Breast epithelium (tissue), 4 donors: ENCODE data around the gene SHROOM2. TPM values are rescaled to one million over a fixed set of nuclear protein-coding genes. Genes with fewer than 3 reads are reported as not detected.

Experiments
- DNase-seq, 2 donors: peaks; one replicate each; pipeline ENCODE4 v3.0.0-alpha.2; 2019; ENCODE audit warnings: low spot score in 2 of 2
- H3K27ac ChIP-seq, 2 donors: fragments of 200-600 bp; sonication (generic) in 1 of 2; one replicate each; pipeline ENCODE4 v1.5.1; 2016 to 2019; ENCODE audit warnings: mild to moderate bottlenecking in 1 of 2
- H3K27me3 ChIP-seq, 2 donors: fragments of 200-600 bp; sonication (generic) in 1 of 2; one replicate each; pipeline versions ENCODE4 v1.5.1 to v1.6.0; 2017 to 2019; ENCODE audit warnings: control low read depth in 1 of 2, mild to moderate bottlenecking in 1 of 2
- H3K36me3 ChIP-seq: fragments of 200-600 bp; one replicate; pipeline ENCODE4 v1.5.1; 2019
- H3K4me1 ChIP-seq, 2 donors: fragments of 200-600 bp; sonication (generic); one replicate each; pipeline ENCODE4 v1.5.1; 2016 to 2019; ENCODE audit warnings: control low read depth in 1 of 2
- H3K4me3 ChIP-seq, 3 donors: fragments of 200-600 bp; sonication (generic); 1 replicate in 2 of 3; 2 replicates in 1 of 3; pipeline ENCODE4 v1.5.1; 2016 to 2019; ENCODE audit warnings: mild to moderate bottlenecking in 3 of 3, moderate library complexity in 2 of 3
- H3K9me3 ChIP-seq, 2 donors: fragments of 200-600 bp; sonication (generic) in 1 of 2; one replicate each; pipeline ENCODE4 v1.5.1; 2016 to 2019; ENCODE audit warnings: control low read depth in 1 of 2
- CTCF ChIP-seq, 3 donors: fragments of 450-650 bp; IDR thresholded peaks; one replicate each; pipeline ENCODE4 v1.5.1; 2016 to 2017; ENCODE audit warnings: antibody characterized with exemption in 3 of 3, mild to moderate bottlenecking in 3 of 3, moderate library complexity in 3 of 3
- POLR2A ChIP-seq: fragments of 450-650 bp; IDR thresholded peaks from one replicate; pipeline ENCODE4 v1.6.1; 2016; ENCODE audit warnings: antibody characterized with exemption, mild to moderate bottlenecking, moderate library complexity
- POLR2AphosphoS5 ChIP-seq, 3 donors: sonication (generic); formaldehyde crosslinking; IDR thresholded peaks; one replicate each; pipeline ENCODE4 v1.6.1; 2017; ENCODE audit warnings: antibody characterized with exemption in 3 of 3
- intact Hi-C: fragments of 100-400 bp; cut with DNase I; formaldehyde crosslinking; loops from one replicate; pipeline ENCODE4 v1.15.1; 2023; ENCODE audit warnings: low total_unique reads
- total RNA-seq, 3 donors: library from RNA; depleted of rRNA; stranded (reverse); fragments of >200 nt; gene quantifications; one replicate each; pipeline ENCODE4 v1.1.0, GENCODE V29; 2016

The SHROOM2 gene
- total RNA-seq, 3 donors from 2014 or later: 0.48 to 4.5 (median 3.9) TPM

- intact Hi-C loops: no loop called here
- H3K4me3 ChIP-seq: no peak overlapping the region
- H3K27ac ChIP-seq: no peak overlapping the region
- H3K36me3 ChIP-seq: no peaks in the 10 kb centered on the region
- no peak for DNase-seq
- peaks cover 0 to 31% of the 10 kb centered on the region in 2 donors for H3K27me3 ChIP-seq
- no peaks in the 10 kb centered on the region for H3K4me1 ChIP-seq
- TF ChIP-seq POLR2A (no peak), CTCF (IDR thresholded peaks at IDR 0.05) (no peak), POLR2AphosphoS5 (IDR thresholded peaks at IDR 0.05) (no peak)
- H3K9me3 ChIP-seq: peaks cover 2% of the 10 kb centered on the region in 2 donors
These were observed 15.9 kb upstream of the SHROOM2 start for GRCh38 chrX:9770319-9770718.

- Histone ChIP-seq H3K4me3 (no peak overlapping the region), H3K4me1 (no peaks in the 10 kb centered on the region), H3K36me3 (no peaks in the 10 kb centered on the region), H3K27me3 (peaks cover 0 to 12% of the 10 kb centered on the region in 2 donors), H3K9me3 (no peaks in the 10 kb centered on the region), H3K27ac (no peak overlapping the region)
- TF ChIP-seq CTCF (IDR thresholded peaks at IDR 0.05) (no peak), POLR2A (no peak), POLR2AphosphoS5 (IDR thresholded peaks at IDR 0.05) (no peak)
- intact Hi-C loops: no loop called here
- no peak for DNase-seq
These were observed 13.3 kb upstream of the SHROOM2 start for GRCh38 chrX:9772943-9773342.

- TF ChIP-seq CTCF (IDR thresholded peaks at IDR 0.05) (no peak), POLR2AphosphoS5 (IDR thresholded peaks at IDR 0.05) (no peak), POLR2A (no peak)
- Histone ChIP-seq H3K9me3 (no peaks in the 10 kb centered on the region), H3K27me3 (peaks cover 0 to 8% of the 10 kb centered on the region in 2 donors)
These were observed 10.3 kb upstream of the SHROOM2 start for GRCh38 chrX:9775930-9776329.

GRCh38 chrX:9781941-9782340, 4.3 kb upstream of the SHROOM2 start:
- Histone ChIP-seq H3K9me3 (no peaks in the 10 kb centered on the region), H3K27me3 (peaks cover 0 to 25% of the 10 kb centered on the region in 2 donors), H3K27ac (no peak overlapping the region), H3K4me1 (no peaks in the 10 kb centered on the region), H3K36me3 (no peaks in the 10 kb centered on the region), H3K4me3 (no peak overlapping the region)
- TF ChIP-seq CTCF (IDR thresholded peaks at IDR 0.05) (no peak), POLR2A (no peak), POLR2AphosphoS5 (IDR thresholded peaks at IDR 0.05) (no peak)
- intact Hi-C loops: no loop called here
- no peak for DNase-seq

More at GRCh38 chrX:9775930-9776329, 10.3 kb upstream of the SHROOM2 start:
- no peak for DNase-seq
- Histone ChIP-seq H3K4me1 (no peaks in the 10 kb centered on the region), H3K36me3 (no peaks in the 10 kb centered on the region), H3K4me3 (no peak overlapping the region), H3K27ac (no peak overlapping the region)
- intact Hi-C loops: no loop called here

GRCh38 chrX:9784332-9784731, 1.9 kb upstream of the SHROOM2 start:
- no peak overlapping the region for H3K27ac ChIP-seq
- no peak for DNase-seq
- no peaks in the 10 kb centered on the region for H3K4me1 ChIP-seq
- no peaks in the 10 kb centered on the region for H3K36me3 ChIP-seq
- peaks cover 0 to 32% of the 10 kb centered on the region in 2 donors for H3K27me3 ChIP-seq
- TF ChIP-seq POLR2AphosphoS5 (IDR thresholded peaks at IDR 0.05): no peak
- TF ChIP-seq POLR2A: no peak
- no peak for TF ChIP-seq CTCF (IDR thresholded peaks at IDR 0.05)
- intact Hi-C loops: no loop called here
- no peaks in the 10 kb centered on the region for H3K9me3 ChIP-seq
- H3K4me3 ChIP-seq: no peak overlapping the region
